ENCODE results near the gene COL21A1. TPM values are rescaled to one million over a fixed set of nuclear protein-coding genes. Genes with fewer than 3 reads are reported as not detected.

COL21A1 gene
- polyA plus RNA-seq, 2 of the 4 experiments (the other 2 are of a cell fraction) = 1.4 to 3.3 TPM

- peaks cover 21% of the 10 kb centered on the region for H3K4me1 ChIP-seq
- H3K4me2 ChIP-seq = no peak overlapping the region
- DNase-seq (ENCODE audit: low read depth in 1 of 2, low spot score in 1 of 2) = no peak
- POLR2A ChIA-PET = no interaction called here
- no peak for FAIRE-seq
- TF ChIP-seq TP53 (CRISPR knock-in tag; IDR thresholded peaks at IDR 0.05) (no peak), PBX3 (IDR thresholded peaks at IDR 0.05) (no peak), FOXS1 (CRISPR knock-in tag; IDR thresholded peaks at IDR 0.05) (no peak), HEYL (CRISPR knock-in tag; IDR thresholded peaks at IDR 0.05) (no peak), ZC3H11A (IDR thresholded peaks at IDR 0.05) (no peak), KDM5A (IDR thresholded peaks at IDR 0.05) (no peak), MAX (IDR thresholded peaks at IDR 0.05) (no peak), BHLHE40 (IDR thresholded peaks at IDR 0.05; ENCODE audit: low read depth, low read length) (no peak), RCOR1 (IDR thresholded peaks at IDR 0.05; ENCODE audit: low read depth, low read length) (no peak)
- H3K9me3 ChIP-seq = no peaks in the 10 kb centered on the region
- ATAC-seq = no peak
- CTCF ChIA-PET = interaction anchor here (2.4 kb wide), 1 partner anchor 48 kb away, joined by 6 read pairs; no protein-coding TSS in a partner anchor
- H3K4me3 ChIP-seq = no peak overlapping the region
- 95% methylated on average over 3 of the region's 3 CpGs for WGBS (ENCODE audit: missing lambda C conversion rate)
- H3K27ac ChIP-seq = no peak overlapping the region
Observed at GRCh38 chr6:56244528-56245253, 2.7 kb downstream of the COL21A1 start.

DNA sequence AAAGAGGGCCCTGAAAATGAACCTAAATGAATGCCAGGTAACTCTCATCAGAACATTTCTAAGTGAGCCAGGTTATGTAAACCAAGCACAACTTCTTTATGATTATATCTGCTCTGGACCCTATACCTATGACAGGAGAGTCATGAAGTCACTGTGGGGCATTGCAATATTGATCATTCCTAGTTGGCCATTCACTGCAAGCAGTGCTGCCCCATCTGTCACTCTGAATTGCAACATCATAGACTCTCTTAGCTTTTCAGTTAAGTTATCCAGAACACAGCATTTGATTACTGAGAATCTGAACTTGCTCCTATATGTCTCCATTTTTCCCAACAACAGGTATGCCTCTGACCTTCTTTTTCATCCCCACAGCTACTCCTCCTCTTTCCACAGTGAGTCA, 3.3 kb downstream of the COL21A1 start:
- Histone ChIP-seq H3K4me3 (no peak overlapping the region), H3K9me3 (no peaks in the 10 kb centered on the region), H3K27ac (no peak overlapping the region), H3K4me1 (peaks cover 21% of the 10 kb centered on the region), H3K4me2 (no peak overlapping the region)
- DNase-seq (ENCODE audit: low read depth in 1 of 2, low spot score in 1 of 2) (no peak), ATAC-seq (no peak), FAIRE-seq (no peak)
- POLR2A ChIA-PET = no interaction called here
- TF ChIP-seq RAD21 (conservative IDR thresholded peaks at IDR 0.05 in 1 of 2, IDR thresholded peaks at IDR 0.05 in 1 of 2) (no peak), HOXB13 (CRISPR knock-in tag; IDR thresholded peaks at IDR 0.05; ENCODE audit: low read depth) (no peak), JUNB (IDR thresholded peaks at IDR 0.05) (no peak), HEYL (CRISPR knock-in tag; IDR thresholded peaks at IDR 0.05) (no peak), MAX (IDR thresholded peaks at IDR 0.05) (no peak), FOXS1 (CRISPR knock-in tag; IDR thresholded peaks at IDR 0.05) (no peak), RNF2 (IDR thresholded peaks at IDR 0.05; ENCODE audit: borderline replicate concordance, low read depth) (no peak), CEBPB (IDR thresholded peaks at IDR 0.05) (no peak), RCOR1 (IDR thresholded peaks at IDR 0.05; ENCODE audit: low read depth, low read length) (no peak), NR3C1 (IDR thresholded peaks at IDR 0.05) (no peak), CTCF (IDR thresholded peaks at IDR 0.05) (no peak), MAFK (IDR thresholded peaks at IDR 0.05; ENCODE audit: partially characterized antibody) (no peak)
- TF ChIP-seq, protein P1, sequence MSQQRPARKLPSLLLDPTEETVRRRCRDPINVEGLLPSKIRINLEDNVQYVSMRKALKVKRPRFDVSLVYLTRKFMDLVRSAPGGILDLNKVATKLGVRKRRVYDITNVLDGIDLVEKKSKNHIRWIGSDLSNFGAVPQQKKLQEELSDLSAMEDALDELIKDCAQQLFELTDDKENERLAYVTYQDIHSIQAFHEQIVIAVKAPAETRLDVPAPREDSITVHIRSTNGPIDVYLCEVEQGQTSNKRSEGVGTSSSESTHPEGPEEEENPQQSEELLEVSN (IDR thresholded peaks at IDR 0.05; ENCODE audit: borderline replicate concordance, low read depth) = no peak
- TF ChIP-seq, protein P2, sequence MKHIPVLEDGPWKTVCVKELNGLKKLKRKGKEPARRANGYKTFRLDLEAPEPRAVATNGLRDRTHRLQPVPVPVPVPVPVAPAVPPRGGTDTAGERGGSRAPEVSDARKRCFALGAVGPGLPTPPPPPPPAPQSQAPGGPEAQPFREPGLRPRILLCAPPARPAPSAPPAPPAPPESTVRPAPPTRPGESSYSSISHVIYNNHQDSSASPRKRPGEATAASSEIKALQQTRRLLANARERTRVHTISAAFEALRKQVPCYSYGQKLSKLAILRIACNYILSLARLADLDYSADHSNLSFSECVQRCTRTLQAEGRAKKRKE (CRISPR knock-in tag; IDR thresholded peaks at IDR 0.05; ENCODE audit: low read depth) = no peak
- TF ChIP-seq, protein P3, sequence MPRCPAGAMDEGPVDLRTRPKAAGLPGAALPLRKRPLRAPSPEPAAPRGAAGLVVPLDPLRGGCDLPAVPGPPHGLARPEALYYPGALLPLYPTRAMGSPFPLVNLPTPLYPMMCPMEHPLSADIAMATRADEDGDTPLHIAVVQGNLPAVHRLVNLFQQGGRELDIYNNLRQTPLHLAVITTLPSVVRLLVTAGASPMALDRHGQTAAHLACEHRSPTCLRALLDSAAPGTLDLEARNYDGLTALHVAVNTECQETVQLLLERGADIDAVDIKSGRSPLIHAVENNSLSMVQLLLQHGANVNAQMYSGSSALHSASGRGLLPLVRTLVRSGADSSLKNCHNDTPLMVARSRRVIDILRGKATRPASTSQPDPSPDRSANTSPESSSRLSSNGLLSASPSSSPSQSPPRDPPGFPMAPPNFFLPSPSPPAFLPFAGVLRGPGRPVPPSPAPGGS (IDR thresholded peaks at IDR 0.05) = no peak
- CTCF ChIA-PET = interaction anchor here (2.4 kb wide), 1 partner anchor 48 kb away, joined by 6 read pairs; no protein-coding TSS in a partner anchor
